Caco-2 (cell line): ENCODE measurements around the gene NAV3. TPM values are rescaled to one million over a fixed set of nuclear protein-coding genes. Genes with fewer than 3 reads are reported as not detected.

Source experiments
- BruUV-seq: library from RNA; stranded (reverse); fragments of 400-500 nt; replicated peaks from 2 replicates; lab custom pipeline; 2021; lab: Mats Ljungman, UMichigan
- CTCF ChIA-PET: fragments of 300-600 bp; sonication (Branson Sonifier 250); formaldehyde crosslinking; loops from one replicate; lab custom pipeline; 2022; ENCODE audit warnings: antibody characterized with exemption; lab: Charles Lee
- POLR2A ChIA-PET: fragments of 300-600 bp; sonication (Branson Sonifier 250); formaldehyde crosslinking; loops from one replicate; lab custom pipeline; 2022; ENCODE audit warnings: antibody characterized with exemption; lab: Charles Lee
- DNase-seq, 2 experiments: peaks; one replicate each; pipeline versions ENCODE4 v3.0.0 to v3.0.0-alpha.2; 2020 to 2022
- H3K27me3 ChIP-seq: replicated peaks from 2 replicates; pipeline ENCODE4 v1.6.0; 2011; ENCODE audit warnings: low read length; ENCODE audit not compliant: control insufficient read depth, insufficient read depth
- H3K36me3 ChIP-seq: 2 replicates; pipeline ENCODE4 v1.5.1; 2011; ENCODE audit warnings: low read length; ENCODE audit not compliant: control insufficient read depth, insufficient read depth
- H3K4me1 ChIP-seq: fragments of 250-450 bp; sonication (Bioruptor Pico); 2 replicates; pipeline ENCODE4 v1.5.1; 2020; ENCODE audit warnings: mild to moderate bottlenecking
- H3K4me3 ChIP-seq: 2 replicates; pipeline ENCODE4 v1.5.1; 2011; ENCODE audit warnings: low read depth, mild to moderate bottlenecking, control low read depth, low read length
- H3K9me3 ChIP-seq: fragments of 250-450 bp; sonication (Bioruptor Pico); 2 replicates; pipeline ENCODE4 v1.5.1; 2020; ENCODE audit warnings: mild to moderate bottlenecking, moderate library complexity
- H3K27ac Mint-ChIP-seq: one replicate; pipeline ENCODE4 v1.8.0; 2022; ENCODE audit warnings: mixed read lengths; ENCODE audit not compliant: unreplicated experiment
- H3K27me3 Mint-ChIP-seq: one replicate; pipeline ENCODE4 v1.8.0; 2022; ENCODE audit warnings: mixed read lengths; ENCODE audit not compliant: insufficient read depth, unreplicated experiment
- H3K36me3 Mint-ChIP-seq: one replicate; pipeline ENCODE4 v1.8.0; 2022; ENCODE audit warnings: mild to moderate bottlenecking, mixed read lengths; ENCODE audit not compliant: insufficient read depth, unreplicated experiment
- H3K4me1 Mint-ChIP-seq: one replicate; pipeline ENCODE4 v1.8.0; 2022; ENCODE audit warnings: low read depth, mixed read lengths; ENCODE audit not compliant: unreplicated experiment
- H3K4me3 Mint-ChIP-seq: one replicate; pipeline ENCODE4 v1.8.0; 2022; ENCODE audit warnings: mild to moderate bottlenecking, moderate library complexity, mixed read lengths; ENCODE audit not compliant: unreplicated experiment
- H3K9me3 Mint-ChIP-seq: one replicate; pipeline ENCODE4 v1.8.0; 2022; ENCODE audit warnings: mixed read lengths; ENCODE audit not compliant: unreplicated experiment
- CTCF ChIP-seq, 2 experiments: fragments of 200-600 bp in 1 of 2; IDR thresholded peaks; 1 replicate in 1 of 2; 2 replicates in 1 of 2; pipeline versions ENCODE4 v1.5.1 to v1.8.0; 2011 to 2022; ENCODE audit warnings: antibody characterized with exemption in 1 of 2, control low read depth in 1 of 2, inconsistent platforms in 1 of 2, low read depth in 1 of 2, low read length in 1 of 2, mild to moderate bottlenecking in 1 of 2, moderate library complexity in 1 of 2; ENCODE audit not compliant: insufficient read depth in 1 of 2, severe bottlenecking in 1 of 2, unreplicated experiment in 1 of 2
- intact Hi-C: fragments of 100-400 bp; cut with micrococcal nuclease; formaldehyde crosslinking; loops from one replicate; pipeline ENCODE4 v1.10.0; 2022; ENCODE audit not compliant: unreplicated experiment
- total RNA-seq: library from RNA; stranded (reverse); gene quantifications from 2 replicates; pipeline ENCODE4 v1.2.3, GENCODE V29; 2022

Gene NAV3
- total RNA-seq, 1 experiment from 2014 or later: 0.45 TPM

GRCh38 chr12:77816196-77816595 is 14.5 kb upstream of the NAV3 start:
- TF ChIP-seq CTCF (IDR thresholded peaks at IDR 0.05; ENCODE audit: insufficient read depth in 1 of 2, low read depth in 1 of 2, low read length in 1 of 2, severe bottlenecking in 1 of 2, unreplicated experiment in 1 of 2): no peak
- no peak for DNase-seq
- H3K4me3 ChIP-seq: no peak overlapping the region
- no peaks in the 10 kb centered on the region for H3K9me3 Mint-ChIP-seq
- no peaks in the 10 kb centered on the region for H3K4me1 ChIP-seq
- no TSS peak for BruUV-seq
- H3K9me3 ChIP-seq: no peaks in the 10 kb centered on the region
- POLR2A ChIA-PET: no interaction called here
- no peak overlapping the region for H3K27ac Mint-ChIP-seq
- H3K27me3 Mint-ChIP-seq: no peaks in the 10 kb centered on the region
- H3K36me3 ChIP-seq: no peaks in the 10 kb centered on the region
- no peaks in the 10 kb centered on the region for H3K36me3 Mint-ChIP-seq
- H3K27me3 ChIP-seq: no peaks in the 10 kb centered on the region
- no peak overlapping the region for H3K4me3 Mint-ChIP-seq
- H3K4me1 Mint-ChIP-seq: no peaks in the 10 kb centered on the region
- intact Hi-C loops: no loop called here
- CTCF ChIA-PET: no interaction called here

- CTCF ChIA-PET: no interaction called here
- Mint-ChIP-seq H3K27me3 (no peaks in the 10 kb centered on the region), H3K4me1 (no peaks in the 10 kb centered on the region), H3K9me3 (no peaks in the 10 kb centered on the region), H3K36me3 (no peaks in the 10 kb centered on the region), H3K27ac (no peak overlapping the region), H3K4me3 (no peak overlapping the region)
- Histone ChIP-seq H3K9me3 (no peaks in the 10 kb centered on the region), H3K27me3 (no peaks in the 10 kb centered on the region), H3K36me3 (no peaks in the 10 kb centered on the region), H3K4me1 (no peaks in the 10 kb centered on the region), H3K4me3 (no peak overlapping the region)
- POLR2A ChIA-PET: no interaction called here
- DNase-seq: no peak
- BruUV-seq: no TSS peak
- no peak for TF ChIP-seq CTCF (IDR thresholded peaks at IDR 0.05; ENCODE audit: insufficient read depth in 1 of 2, low read depth in 1 of 2, low read length in 1 of 2, severe bottlenecking in 1 of 2, unreplicated experiment in 1 of 2)
- intact Hi-C loops: no loop called here
These were observed 13.4 kb upstream of the NAV3 start for GRCh38 chr12:77817276-77817675.

- no peaks in the 10 kb centered on the region for H3K4me1 Mint-ChIP-seq
- BruUV-seq: no TSS peak
These were observed 12.3 kb upstream of the NAV3 start for GRCh38 chr12:77818351-77818750.

More at GRCh38 chr12:77818351-77818750, 12.3 kb upstream of the NAV3 start:
- H3K36me3 ChIP-seq: no peaks in the 10 kb centered on the region
- no peak overlapping the region for H3K4me3 ChIP-seq
- no peaks in the 10 kb centered on the region for H3K9me3 Mint-ChIP-seq
- no peaks in the 10 kb centered on the region for H3K4me1 ChIP-seq
- no peaks in the 10 kb centered on the region for H3K27me3 ChIP-seq
- no peaks in the 10 kb centered on the region for H3K36me3 Mint-ChIP-seq
- no peak overlapping the region for H3K4me3 Mint-ChIP-seq
- no peak overlapping the region for H3K27ac Mint-ChIP-seq
- no peaks in the 10 kb centered on the region for H3K9me3 ChIP-seq
- intact Hi-C loops: no loop called here
- POLR2A ChIA-PET: no interaction called here
- CTCF ChIA-PET: no interaction called here
- no peak for DNase-seq
- TF ChIP-seq CTCF (IDR thresholded peaks at IDR 0.05; ENCODE audit: insufficient read depth in 1 of 2, low read depth in 1 of 2, low read length in 1 of 2, severe bottlenecking in 1 of 2, unreplicated experiment in 1 of 2): no peak
- H3K27me3 Mint-ChIP-seq: no peaks in the 10 kb centered on the region
